ENCODE data around the gene PAPPA2.
"Not testable (repeated sequence)": the region's sequence is repeated elsewhere in the genome, so short reads cannot be mapped to it uniquely, and the experiment has no call there.

The PAPPA2 gene

DNA sequence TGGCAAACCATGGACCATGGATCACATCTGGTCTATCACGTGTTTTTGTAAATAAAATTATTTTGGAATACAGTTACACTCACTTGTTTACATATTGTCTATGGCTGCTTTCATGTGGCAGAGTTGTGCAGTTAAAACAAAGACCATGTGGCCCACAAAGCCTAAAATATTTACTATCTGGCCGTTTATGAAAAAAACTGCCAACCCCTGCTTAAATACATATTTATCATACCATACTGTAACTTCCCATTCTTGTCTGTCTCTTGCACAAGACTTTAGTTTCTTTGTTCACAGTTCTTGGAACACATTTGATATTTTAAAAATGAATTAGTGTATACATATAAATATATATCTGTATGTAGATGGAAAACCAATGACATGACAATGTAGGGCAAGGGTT lies 141.5 kb downstream of the PAPPA2 start:
- no peak for DNase-seq (ENCODE audit: low read depth in 3 of 3)

DNA sequence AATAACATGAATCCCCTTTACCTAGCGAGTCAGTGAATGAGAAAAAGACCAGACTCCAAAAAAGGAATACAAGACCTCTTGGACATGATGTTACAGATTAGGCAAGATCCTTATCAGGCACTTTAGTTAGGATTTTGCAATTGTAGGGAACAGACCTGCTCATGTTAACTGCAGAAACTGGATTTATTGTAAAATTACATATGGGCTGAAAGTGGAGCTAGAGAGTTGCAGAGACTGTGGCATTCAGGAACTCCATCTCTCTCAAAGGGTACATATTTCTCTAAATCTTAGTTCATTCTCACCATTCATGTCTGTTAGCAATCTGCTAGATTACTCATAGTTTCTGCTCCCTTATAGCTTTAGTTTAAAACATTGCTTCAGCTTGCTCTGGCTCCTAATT lies 142.2 kb downstream of the PAPPA2 start:
- no peak for DNase-seq (ENCODE audit: low read depth in 3 of 3)

DNA sequence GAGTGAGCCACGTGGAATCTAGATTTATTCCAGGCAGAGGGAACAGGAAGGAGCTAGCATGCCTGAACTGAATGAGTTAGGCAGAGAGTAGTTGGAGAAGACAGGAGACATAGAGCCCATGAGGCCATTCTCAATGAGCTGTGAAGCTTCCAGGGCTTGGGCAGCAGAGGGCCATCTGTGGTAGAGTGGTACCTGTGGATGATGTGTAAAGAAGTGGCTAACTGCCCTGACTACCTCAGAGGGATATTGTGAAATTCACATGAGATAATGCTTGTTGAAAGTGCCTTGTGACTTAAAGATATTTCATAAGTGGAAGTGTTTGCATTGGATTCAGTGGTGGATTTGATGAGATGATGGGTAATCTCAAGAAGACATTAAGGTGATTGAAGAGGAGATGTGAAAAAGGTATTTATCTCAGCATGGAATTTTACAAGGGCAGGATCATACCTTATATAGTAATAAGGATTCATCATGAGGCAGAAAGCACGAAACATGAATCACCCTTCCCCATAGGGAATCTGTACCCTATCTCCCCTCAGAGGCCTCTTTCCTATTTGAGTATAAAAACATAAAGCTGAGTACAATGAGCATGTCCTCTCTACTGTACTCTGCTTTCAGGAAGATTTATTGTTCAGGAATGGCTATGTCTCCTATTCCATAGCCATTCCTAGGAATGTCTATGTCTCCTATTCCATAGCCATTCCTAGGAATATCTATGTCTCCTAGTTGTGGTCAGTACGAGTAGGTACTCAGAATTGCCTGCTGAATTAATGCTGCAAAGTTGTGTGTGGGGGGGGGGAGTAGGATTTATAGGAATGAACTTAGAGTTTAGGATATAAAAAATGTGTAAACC lies 146.8 kb downstream of the PAPPA2 start:
- no peak for DNase-seq (ENCODE audit: low read depth in 3 of 3)

DNA sequence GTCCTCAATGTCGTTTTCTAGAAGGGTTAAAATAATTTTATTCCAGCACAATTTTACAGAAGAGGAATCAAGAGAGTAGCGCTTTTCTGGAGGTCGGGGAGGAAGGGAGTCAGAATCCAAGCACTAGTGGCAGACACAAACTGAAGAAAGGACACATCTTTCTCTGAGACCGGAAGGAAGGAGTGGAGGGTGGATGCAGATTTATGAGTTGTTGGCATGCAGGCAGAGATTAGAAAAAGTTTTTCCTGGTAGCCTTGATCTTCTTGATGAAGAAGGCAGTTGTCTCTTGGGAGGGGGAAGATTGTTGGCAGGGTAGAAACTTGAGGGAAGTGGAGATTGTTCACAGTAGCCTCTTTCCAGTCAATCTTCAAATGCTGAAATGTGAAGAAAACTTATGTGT lies 149.8 kb downstream of the PAPPA2 start:
- no peak for DNase-seq (ENCODE audit: low read depth in 3 of 3)

DNA sequence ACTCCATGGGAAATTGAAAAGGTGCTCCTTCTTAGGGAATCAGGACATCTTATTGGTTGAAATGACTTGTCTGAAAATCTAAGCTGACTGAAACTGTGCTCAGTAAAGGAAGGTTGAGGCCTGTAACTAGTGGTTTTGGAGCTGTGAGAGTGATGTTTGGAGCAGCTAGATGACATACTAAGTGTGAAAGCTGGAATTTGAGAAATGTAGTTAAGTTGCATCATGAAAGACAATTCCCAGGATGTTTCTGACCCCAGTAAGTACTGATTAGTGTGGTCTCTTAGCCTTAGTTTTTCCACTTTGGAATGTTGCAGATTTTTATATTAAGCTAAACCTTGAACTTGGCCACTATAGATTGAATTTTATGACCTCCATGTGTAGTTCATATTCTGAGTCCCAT lies 154.9 kb downstream of the PAPPA2 start:
- DNase-seq (ENCODE audit: low read depth in 3 of 3): no peak

DNA sequence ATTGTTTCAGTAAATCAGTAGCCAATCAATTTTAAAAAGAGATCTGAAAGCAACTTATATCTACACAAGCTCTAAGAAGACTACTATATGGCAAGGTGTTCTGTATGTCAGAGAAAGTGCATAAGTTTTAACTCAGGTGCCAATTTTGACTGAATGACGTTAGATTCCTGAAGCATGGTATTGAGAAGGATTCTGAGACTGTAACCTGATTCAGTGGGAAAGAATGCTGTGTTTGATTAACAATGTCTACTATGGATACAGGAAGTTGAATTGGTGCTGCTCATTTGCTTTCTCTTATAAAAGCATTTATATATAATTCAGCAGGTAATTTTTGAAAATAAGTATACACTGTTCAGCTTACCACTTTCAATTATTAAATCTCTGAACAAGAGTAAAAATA lies 156.3 kb downstream of the PAPPA2 start:
- DNase-seq (ENCODE audit: low read depth in 3 of 3): no peak

DNA sequence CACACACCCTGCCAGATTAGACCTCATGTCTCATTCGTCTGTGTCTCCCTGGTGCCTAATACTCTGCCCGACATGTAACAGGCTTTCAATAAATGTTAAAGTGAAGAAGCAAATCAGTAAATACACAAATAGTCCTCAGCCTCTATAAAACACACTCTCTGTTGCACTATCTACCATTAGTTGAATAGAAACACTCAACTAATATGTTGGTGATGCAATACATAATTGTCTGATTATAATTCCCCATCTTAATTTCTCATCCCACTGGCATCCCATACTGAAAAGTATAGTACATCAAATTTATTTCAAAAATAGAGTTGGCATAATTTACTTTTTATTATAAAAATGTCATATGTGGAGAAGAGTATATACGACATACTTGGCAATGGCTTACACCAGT lies 162.4 kb downstream of the PAPPA2 start:
- no peak for DNase-seq (ENCODE audit: low read depth in 3 of 3)

DNA sequence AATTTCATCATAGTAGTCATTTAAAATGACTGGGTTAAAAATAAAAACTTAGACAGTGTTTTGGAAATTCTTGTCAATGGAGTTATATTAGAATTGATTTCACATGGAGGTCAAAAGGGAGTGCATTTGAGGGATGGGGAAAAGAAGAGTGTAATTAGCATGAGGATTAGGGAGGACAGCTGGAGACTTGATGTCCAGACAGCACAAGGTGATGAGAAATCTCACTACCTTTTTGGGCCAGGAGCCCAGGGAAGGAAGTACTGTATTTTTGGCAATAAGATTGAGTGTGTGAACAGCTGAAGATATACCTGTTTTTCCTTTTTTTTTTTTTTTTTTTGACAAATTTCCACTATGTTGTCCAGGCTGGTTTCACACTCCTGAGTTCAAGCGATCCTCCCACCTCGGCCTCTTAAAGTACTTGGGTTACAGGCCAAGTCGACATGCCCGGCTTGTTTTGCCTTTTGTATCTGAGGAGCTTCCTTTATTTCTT lies 163.6 kb downstream of the PAPPA2 start:
- DNase-seq (ENCODE audit: low read depth in 3 of 3): no peak

DNA sequence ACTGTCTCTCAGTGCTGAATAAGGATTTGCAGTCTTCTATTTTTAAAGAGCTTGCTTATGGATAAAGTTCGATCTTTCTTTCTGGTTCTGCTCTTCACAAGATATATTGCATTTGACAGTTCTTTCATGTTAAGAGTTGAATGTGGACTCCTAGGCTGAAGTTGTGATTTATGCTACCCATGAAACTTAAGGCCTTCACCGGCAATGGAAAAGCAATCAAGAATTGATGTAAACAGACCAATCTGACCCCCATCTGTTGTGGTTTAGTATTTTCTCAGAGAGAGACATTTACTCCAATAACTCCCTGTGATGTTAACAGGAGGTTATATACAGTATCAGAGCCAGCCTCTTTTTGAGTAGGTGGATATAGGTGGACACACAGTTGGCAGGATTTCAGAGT lies 165.8 kb downstream of the PAPPA2 start:
- no peak for DNase-seq (ENCODE audit: low read depth in 3 of 3)

DNA sequence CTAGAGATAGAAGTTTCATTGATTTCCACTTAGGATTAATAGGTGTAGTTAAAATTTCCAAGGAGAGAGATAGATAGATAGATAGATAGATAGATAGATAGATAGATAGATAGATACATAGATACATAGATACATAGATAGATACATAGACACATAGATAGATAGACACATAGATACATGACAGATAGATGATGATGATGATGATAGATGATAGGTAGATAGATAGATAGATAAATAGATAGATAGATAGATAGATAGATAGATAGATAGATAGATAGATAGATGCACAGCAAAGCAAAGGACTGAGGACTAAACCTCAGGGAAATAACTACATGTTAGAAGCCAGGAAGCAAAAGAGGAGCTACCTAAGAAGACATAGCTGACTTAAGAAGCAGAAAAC lies 171.8 kb downstream of the PAPPA2 start:
- not testable (repeated sequence) for DNase-seq (ENCODE audit: low read depth in 3 of 3)

DNA sequence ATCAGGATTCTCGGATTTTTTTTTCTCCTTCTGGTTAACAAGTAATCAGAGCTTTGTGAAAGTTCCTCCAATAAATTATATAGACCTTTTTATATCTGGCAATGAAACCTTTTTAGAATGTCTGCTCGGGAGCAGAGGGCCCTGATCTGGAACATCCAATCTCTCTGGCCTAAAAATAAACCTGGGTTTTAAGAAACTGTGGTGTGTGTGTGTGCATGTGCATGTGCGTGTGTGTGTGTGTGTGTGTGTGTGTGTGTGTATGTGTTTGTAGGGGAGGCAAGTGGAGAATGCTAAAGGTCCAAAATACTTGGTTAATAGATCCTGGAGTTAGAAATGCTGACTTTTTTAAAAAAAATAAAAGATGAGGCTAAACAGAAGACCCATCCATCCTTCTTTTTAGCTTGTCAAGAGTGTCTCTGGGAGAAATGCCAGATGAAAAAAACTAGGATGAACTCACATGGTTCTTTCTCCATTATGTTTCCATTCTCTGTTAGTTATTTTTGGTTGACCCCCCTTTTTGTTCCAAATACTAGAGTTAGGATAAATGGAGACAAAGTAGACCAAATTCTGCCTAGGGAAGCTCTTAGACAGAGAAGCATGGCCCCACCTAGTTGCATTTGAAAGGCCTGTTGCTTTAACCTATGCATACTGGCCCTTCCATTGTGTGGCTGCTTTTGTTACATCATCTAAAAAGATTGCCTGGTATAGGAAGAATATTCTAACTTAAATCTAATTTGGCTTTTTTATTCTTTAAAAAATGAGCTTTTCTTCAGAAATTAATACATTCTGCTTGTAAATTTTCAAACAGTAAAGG lies 175.9 kb downstream of the PAPPA2 start:
- no peak for DNase-seq (ENCODE audit: low read depth in 3 of 3)

DNA sequence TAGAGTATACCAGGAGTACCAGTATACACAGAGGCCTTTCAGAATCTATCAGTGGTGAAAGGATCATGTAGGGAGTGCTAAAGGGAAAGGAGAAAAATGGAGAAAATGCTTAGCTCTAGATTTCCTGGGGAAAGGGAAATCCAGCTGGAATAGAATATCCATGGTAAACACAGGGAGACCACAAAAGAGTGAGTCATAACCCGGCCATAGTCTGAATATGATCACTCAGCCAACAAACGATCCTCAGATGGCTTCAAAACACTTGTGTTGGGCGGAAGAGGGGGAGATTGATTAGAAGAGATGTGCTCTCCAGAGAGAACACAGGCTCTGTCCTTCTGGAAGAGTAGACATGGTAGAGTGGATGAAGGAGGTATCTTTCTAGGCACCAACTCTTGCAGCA lies 180.6 kb downstream of the PAPPA2 start:
- DNase-seq (ENCODE audit: low read depth in 3 of 3): no peak

DNA sequence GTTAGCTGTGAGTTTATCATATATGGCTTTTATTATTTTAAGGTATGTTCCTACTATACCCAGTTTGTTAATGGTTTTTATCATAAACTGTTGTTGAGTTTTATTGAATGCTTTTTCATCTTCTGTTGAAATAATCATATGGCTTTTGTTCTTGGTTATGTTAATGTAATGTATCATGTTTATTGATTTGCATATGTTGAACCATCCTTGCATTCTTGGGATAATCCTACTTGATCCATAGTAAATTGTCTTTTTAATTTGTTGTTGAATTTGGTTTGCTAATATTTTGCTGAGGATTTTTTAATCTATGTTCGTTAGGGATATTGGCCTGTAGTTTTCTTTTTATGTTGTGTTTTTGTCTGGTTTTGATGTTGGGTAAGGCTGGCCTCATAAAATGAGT lies 185.6 kb downstream of the PAPPA2 start:
- DNase-seq (ENCODE audit: low read depth in 3 of 3): no peak

DNA sequence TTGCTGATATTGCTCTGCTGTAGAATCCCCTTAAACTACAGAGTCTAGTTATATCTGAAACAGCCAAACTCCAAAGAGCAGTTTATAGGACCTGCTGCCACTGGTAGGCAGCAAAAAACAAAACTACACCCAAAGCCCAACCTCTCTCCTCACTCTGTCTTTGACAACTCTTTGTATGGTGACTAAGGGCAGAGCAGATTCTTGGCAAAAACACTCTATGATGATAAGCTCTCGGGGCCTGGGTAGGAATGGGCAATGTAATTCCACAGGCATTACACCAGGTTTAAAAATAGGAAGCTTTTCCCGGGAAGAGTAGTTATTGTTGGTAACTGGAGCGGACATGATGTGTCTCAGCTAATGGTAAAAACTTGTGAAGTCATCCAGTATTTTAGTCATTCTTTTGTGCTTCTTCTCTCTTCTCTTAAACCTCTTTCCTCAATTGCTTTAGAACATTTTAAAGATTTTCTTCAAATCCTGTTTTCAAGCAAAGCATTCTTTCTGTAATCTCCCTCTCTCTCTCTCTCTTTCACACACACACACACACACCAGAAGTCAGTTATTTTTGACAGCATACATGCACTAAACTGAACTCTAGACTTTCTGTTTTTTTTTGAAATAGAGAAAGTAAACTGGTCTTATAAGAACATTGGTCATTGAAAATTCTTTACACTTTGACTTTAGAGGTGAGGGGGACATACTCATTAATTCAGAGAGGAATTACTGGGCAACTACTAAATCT lies 193.5 kb downstream of the PAPPA2 start:
- no peak for DNase-seq (ENCODE audit: low read depth in 3 of 3)

DNA sequence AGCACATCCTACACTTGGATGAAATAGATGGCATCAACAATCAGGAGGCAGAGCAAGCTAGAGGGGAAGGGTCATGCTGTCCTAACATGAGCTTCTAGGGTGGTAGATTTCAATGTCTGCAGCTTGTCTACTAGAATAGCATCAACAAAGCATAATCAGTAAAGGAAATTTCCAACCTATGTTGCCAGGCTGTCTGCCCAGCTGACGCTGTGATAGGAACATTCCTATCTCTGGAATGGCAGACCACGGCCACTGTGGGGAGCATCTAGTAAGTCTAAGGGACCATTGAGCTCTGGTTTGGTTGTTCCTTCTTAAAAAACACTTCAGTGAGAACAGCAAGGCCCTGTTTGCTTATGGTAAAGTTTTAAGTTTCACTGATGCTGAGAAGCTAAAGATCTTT lies 206.8 kb downstream of the PAPPA2 start:
- DNase-seq (ENCODE audit: low read depth in 3 of 3): no peak

DNA sequence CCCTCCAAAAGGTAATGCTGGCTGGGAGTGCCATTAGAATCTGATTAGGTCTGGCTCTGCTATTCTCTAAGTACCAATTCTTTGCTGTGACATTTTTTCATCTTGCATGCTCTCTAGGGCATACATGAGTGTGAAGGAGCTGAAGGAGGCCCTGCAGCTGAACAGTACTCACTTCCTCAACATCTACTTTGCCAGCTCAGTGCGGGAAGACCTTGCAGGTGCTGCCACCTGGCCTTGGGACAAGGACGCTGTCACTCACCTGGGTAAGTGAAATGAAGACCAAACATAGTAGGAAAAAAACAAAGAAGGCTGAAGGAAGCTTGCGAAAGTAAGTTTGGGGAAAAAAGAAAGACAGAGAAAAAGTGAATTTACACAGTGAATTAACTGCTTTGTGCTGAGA lies 207.9 kb downstream of the PAPPA2 start:
- DNase-seq (ENCODE audit: low read depth in 3 of 3): no peak

DNA sequence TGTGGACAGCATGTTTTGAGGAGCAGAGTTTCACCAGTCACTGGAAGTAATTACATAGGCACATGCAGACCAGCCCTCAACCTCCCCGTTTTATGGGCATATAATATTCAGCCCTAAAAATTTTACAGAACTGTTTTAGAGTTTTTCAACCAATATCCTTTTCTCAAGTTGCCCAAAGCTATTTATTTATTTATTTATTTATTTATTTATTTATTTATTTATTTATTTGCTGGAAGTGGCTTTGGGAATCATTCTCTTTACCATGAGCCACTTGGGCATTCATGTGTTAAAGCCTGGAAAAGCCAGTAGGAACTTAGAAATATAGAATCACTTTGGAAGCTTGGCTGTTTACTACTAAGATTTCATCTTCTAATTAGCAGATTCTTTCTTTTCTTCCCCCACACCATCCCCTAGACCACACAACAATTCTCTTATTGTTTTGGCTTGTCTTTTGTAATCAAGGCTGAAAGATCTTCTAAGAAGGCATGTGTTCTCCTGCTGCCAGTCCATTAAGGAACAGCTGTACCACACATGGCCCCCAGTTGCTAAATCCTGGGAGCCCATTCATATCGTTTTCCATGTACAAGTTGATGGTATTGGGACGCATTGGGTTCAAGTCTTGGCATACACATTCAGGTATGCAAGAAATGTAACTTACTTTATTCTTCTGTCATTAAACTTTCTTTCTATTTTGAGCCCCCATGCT lies 220.0 kb downstream of the PAPPA2 start:
- no peak for DNase-seq (ENCODE audit: low read depth in 3 of 3)

DNA sequence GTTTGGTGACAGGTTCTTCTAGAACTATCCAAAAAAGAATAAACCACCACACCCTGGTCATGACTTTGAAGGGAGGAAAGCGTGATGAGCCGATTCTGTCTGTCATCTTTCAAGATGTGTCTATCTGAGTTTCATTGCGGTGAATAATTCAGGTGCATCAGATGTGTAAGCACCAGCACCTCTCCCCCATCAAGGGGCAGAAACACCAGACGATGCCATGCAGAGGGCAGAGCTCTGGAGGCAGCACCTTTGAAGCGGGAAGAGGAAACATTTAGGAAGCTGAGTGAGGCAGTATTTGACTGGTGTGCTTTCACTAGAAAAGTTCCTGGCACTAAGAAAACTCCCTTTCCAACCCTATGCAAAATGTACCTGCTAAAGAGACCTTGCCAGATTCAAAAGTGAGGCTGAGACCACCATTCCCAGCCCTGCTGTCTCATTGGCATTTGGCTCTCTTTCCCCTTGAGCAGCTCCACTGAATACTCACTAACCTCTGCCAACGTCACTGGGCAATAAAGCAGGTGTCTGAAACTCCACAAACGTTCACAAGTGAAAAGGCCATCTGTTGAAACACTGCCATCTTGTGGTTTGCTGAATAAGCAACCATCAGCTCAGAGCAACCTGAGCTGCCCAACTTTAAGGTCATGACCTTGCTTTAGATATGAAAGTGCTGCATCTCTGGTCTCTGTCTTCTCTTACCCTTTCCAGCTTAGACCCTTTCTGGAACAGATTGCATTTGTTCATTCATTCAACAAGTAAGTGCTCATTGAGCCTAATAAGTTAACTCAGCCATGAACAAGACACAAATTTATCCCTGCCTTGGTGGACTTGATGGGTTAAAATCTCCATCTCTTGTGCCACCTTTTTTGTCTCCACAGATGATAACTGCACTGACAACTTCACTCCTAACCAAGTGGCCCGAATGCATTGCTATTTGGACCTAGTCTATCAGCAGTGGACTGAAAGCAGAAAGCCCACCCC lies 228.6 kb downstream of the PAPPA2 start:
- no peak for DNase-seq (ENCODE audit: low read depth in 3 of 3)

DNA sequence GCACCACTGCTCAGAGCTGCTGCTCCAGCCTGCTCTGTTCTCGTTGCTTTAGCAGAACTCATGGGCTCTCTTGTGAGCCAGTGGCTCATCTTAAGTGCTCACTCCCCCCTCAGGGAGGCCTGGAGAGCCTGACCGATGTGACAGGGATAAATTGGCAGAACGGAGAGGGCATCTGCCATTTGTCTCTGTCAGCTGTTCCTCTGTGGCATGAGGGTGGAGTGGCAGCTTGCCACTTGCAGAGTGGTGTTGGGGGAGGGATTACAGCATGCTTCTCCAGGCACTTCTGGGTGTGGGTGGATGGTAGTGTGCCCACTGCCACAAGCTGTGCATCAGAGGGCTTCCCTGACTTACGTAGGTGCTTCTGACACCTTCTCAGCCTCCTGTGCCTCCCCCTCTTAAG lies 229.5 kb downstream of the PAPPA2 start:
- DNase-seq (ENCODE audit: low read depth in 3 of 3): no peak

DNA sequence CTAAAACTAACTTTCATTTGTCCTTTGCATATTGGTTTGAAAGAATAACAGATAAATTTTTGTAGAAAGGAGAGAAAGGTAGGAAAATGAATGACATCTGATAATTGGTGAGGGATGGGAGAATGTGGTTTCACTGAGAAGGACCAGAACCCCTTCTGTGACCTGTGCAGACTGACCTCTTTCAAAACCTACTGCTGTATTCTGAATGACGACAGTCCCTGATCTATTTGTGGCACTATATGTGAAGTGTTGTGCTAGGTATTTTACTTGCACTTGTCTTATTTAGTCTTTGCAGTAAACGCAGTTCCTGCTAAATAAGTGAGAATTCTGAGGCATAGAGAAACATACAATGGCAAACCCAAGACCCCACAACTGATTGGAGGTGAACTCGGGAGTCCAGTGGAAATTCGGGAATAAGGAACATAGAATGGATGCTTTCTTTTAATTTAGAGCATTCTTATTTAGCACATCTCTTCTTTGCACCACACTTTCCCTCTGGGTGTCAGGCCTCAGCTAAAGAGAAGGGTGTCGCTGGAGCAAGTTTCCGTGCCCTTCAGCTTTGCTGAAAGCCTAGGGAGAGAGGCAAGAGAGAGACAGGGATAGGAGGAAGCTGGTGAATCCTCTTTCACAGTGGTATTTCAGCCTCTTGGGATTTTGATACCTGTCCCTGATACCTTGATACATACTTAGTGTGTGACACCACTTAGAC lies 230.2 kb downstream of the PAPPA2 start:
- no peak for DNase-seq (ENCODE audit: low read depth in 3 of 3)
